IMR-90 (cell line): Measurements from ENCODE around the gene E2F3. TPM values are rescaled to one million over a fixed set of nuclear protein-coding genes. Genes with fewer than 3 reads are reported as not detected.

Experiments
- ATAC-seq: fragments of 200-7000 bp; cut with Tn5 transposase; 2 replicates; pipeline ENCODE4 v1.9.1; 2020; ENCODE audit warnings: low read depth, mild to moderate bottlenecking, moderate library complexity
- BruUV-seq: library from RNA; stranded (reverse); fragments of 400-500 nt; replicated peaks from 2 replicates; lab custom pipeline; 2021; lab: Mats Ljungman, UMichigan
- CTCF ChIA-PET: fragments of 300-600 bp; formaldehyde crosslinking; extraction: SDS; loops from one replicate; lab custom pipeline; 2021; ENCODE audit warnings: antibody characterized with exemption; lab: Yijun Ruan, JAX
- POLR2A ChIA-PET: fragments of 300-600 bp; sonication (Branson Sonifier 250); formaldehyde crosslinking; loops from one replicate; lab custom pipeline; 2022; ENCODE audit warnings: antibody characterized with exemption; ENCODE audit not compliant: unreplicated experiment; lab: Charles Lee
- DNase-seq: peaks from one replicate; pipeline ENCODE4 v3.0.0; 2013
- H2AFZ ChIP-seq: replicated peaks from 2 replicates; pipeline ENCODE3; 2013; ENCODE audit warnings: low read length, mild to moderate bottlenecking; ENCODE audit not compliant: poor library complexity
- H2AK5ac ChIP-seq: 2 replicates; pipeline ENCODE4 v1.6.1; 2013; ENCODE audit warnings: low read depth, low read length, inconsistent platforms
- H2AK9ac ChIP-seq: replicated peaks from 2 replicates; pipeline ENCODE3; 2013; ENCODE audit warnings: mild to moderate bottlenecking, low read depth, low read length, moderate library complexity; ENCODE audit not compliant: poor library complexity
- H2BK120ac ChIP-seq: 2 replicates; pipeline ENCODE4 v1.6.1; 2013; ENCODE audit warnings: low read depth, low read length, inconsistent platforms
- H2BK15ac ChIP-seq: 3 replicates; pipeline ENCODE4 v1.6.1; 2013; ENCODE audit warnings: low read depth, low read length, inconsistent platforms
- H2BK20ac ChIP-seq: 2 replicates; pipeline ENCODE4 v1.6.1; 2013; ENCODE audit warnings: low read depth, mild to moderate bottlenecking, inconsistent platforms, low read length, moderate library complexity
- H2BK5ac ChIP-seq: 2 replicates; pipeline ENCODE4 v1.6.1; 2013; ENCODE audit warnings: mild to moderate bottlenecking, low read depth, low read length, inconsistent platforms; ENCODE audit not compliant: poor library complexity, severe bottlenecking
- H3K14ac ChIP-seq: replicated peaks from 2 replicates; pipeline ENCODE4 v1.6.1; 2013; ENCODE audit warnings: low read depth, low read length, inconsistent platforms
- H3K18ac ChIP-seq: 2 replicates; pipeline ENCODE4 v1.6.1; 2013; ENCODE audit warnings: low read depth, low read length, control low read depth
- H3K23ac ChIP-seq: 2 replicates; pipeline ENCODE4 v1.6.1; 2013; ENCODE audit warnings: low read depth, low read length, inconsistent platforms
- H3K27ac ChIP-seq: 2 replicates; pipeline ENCODE4 v1.5.1; 2013; ENCODE audit warnings: mild to moderate bottlenecking, control low read depth, low read length; ENCODE audit not compliant: insufficient read depth
- H3K27me3 ChIP-seq: 2 replicates; pipeline ENCODE4 v1.6.1; 2013; ENCODE audit warnings: low read length; ENCODE audit not compliant: control insufficient read depth, insufficient read depth
- H3K36me3 ChIP-seq: 2 replicates; pipeline ENCODE4 v1.6.1; 2013; ENCODE audit warnings: low read length, mixed read lengths; ENCODE audit not compliant: control insufficient read depth, insufficient read depth
- H3K4ac ChIP-seq: 2 replicates; pipeline ENCODE4 v1.6.1; 2013; ENCODE audit warnings: low read depth, low read length, inconsistent platforms
- H3K4me1 ChIP-seq: 2 replicates; pipeline ENCODE4 v1.6.1; 2013; ENCODE audit warnings: low read length, mixed read lengths; ENCODE audit not compliant: control insufficient read depth, insufficient read depth
- H3K4me2 ChIP-seq: 2 replicates; pipeline ENCODE4 v1.6.1; 2013; ENCODE audit warnings: low read depth, mild to moderate bottlenecking, control low read depth, low read length, moderate library complexity
- H3K4me3 ChIP-seq: 2 replicates; pipeline ENCODE4 v1.5.1; 2013; ENCODE audit warnings: low read depth, mild to moderate bottlenecking, control low read depth, low read length, moderate library complexity; ENCODE audit not compliant: insufficient read depth
- H3K56ac ChIP-seq: 2 replicates; pipeline ENCODE4 v1.6.1; 2013; ENCODE audit warnings: low read length, inconsistent platforms; ENCODE audit not compliant: insufficient read depth; ENCODE audit errors: extremely low read depth
- H3K79me1 ChIP-seq, 2 experiments: 2 replicates each; pipeline ENCODE4 v1.6.1; 2013; ENCODE audit warnings: low read length in 2 of 2, inconsistent platforms in 1 of 2, low read depth in 1 of 2
- H3K9ac ChIP-seq: 2 replicates; pipeline ENCODE4 v1.6.1; 2013; ENCODE audit warnings: low read depth, low read length, control low read depth
- H3K9me1 ChIP-seq: 2 replicates; pipeline ENCODE4 v1.6.1; 2013; ENCODE audit warnings: low read length, inconsistent platforms; ENCODE audit not compliant: insufficient read depth
- H3K9me3 ChIP-seq: 2 replicates; pipeline ENCODE4 v1.6.1; 2013; ENCODE audit warnings: low read length; ENCODE audit not compliant: control insufficient read depth, insufficient read depth
- H4K20me1 ChIP-seq: 2 replicates; pipeline ENCODE4 v1.6.1; 2013; ENCODE audit warnings: low read length, inconsistent platforms; ENCODE audit not compliant: insufficient read depth
- H4K5ac ChIP-seq: 2 replicates; pipeline ENCODE4 v1.6.1; 2013; ENCODE audit warnings: mild to moderate bottlenecking, low read depth, low read length, control low read depth
- H4K8ac ChIP-seq, 2 experiments: 2 replicates each; pipeline ENCODE4 v1.6.1; 2013; ENCODE audit warnings: low read depth in 2 of 2, low read length in 2 of 2, control low read depth in 1 of 2, inconsistent platforms in 1 of 2
- H4K91ac ChIP-seq: 2 replicates; pipeline ENCODE4 v1.6.1; 2013; ENCODE audit warnings: low read depth, low read length, inconsistent platforms; ENCODE audit not compliant: insufficient read depth
- BHLHE40 ChIP-seq: fragments of 150-350 bp; IDR thresholded peaks from 2 replicates; pipeline ENCODE4 v1.6.1; 2016; ENCODE audit warnings: mild to moderate bottlenecking, low read depth, low read length
- MAFK ChIP-seq: IDR thresholded peaks from 2 replicates; pipeline ENCODE4 v1.6.1; 2012; ENCODE audit warnings: low read depth, low read length, improper control_type of control experiment
- MXI1 ChIP-seq: IDR thresholded peaks from 2 replicates; pipeline ENCODE4 v1.6.1; 2012; ENCODE audit warnings: low read depth, mild to moderate bottlenecking, low read length, moderate library complexity, borderline replicate concordance
- RCOR1 ChIP-seq: IDR thresholded peaks from 2 replicates; pipeline ENCODE4 v1.6.1; 2012; ENCODE audit warnings: mild to moderate bottlenecking, low read length, improper control_type of control experiment; ENCODE audit not compliant: insufficient replicate concordance
- SMC3 ChIP-seq: fragments of 150-350 bp; IDR thresholded peaks from 2 replicates; pipeline ENCODE4 v1.6.1; 2016; ENCODE audit warnings: low read depth, mild to moderate bottlenecking, antibody characterized with exemption, low read length, moderate library complexity
- WGBS, 2 experiments: methylation state at CpG; one replicate each; pipeline versions ENCODE4 v1.1.5 to v1.1.7; 2013; ENCODE audit warnings: missing lambda C conversion rate in 2 of 2; ENCODE audit not compliant: insufficient read length in 1 of 2; ENCODE audit errors: extremely low coverage in 2 of 2; 5-methylcytosine and 5-hydroxymethylcytosine counted together
- dilution Hi-C: fragments of 300-500 bp; cut with HindIII; formaldehyde crosslinking; loops from one replicate; pipeline ENCODE4 v1.14.3; 2018; ENCODE audit warnings: low sequenced_read_pairs; ENCODE audit not compliant: unreplicated experiment
- in situ Hi-C: fragments of 300-500 bp; cut with MboI; formaldehyde crosslinking; loops from 3 replicates; pipeline ENCODE4 v1.14.3; 2019; ENCODE audit warnings: low sequenced_read_pairs, inconsistent platforms, mixed read lengths
- intact Hi-C: fragments of 100-400 bp; cut with micrococcal nuclease; formaldehyde crosslinking; loops from 2 replicates; pipeline ENCODE4 v1.10.0; 2022
- polyA plus RNA-seq, 3 experiments: library from polyadenylated mRNA; depleted of rRNA; stranded (reverse); fragments of >200 nt; gene quantifications; 2 replicates each; pipeline ENCODE4 v1.2.3, GENCODE V29; 2012; ENCODE audit warnings: low replicate concordance in 1 of 3
- total RNA-seq: library from RNA; depleted of rRNA; stranded (reverse); fragments of >200 nt; gene quantifications from 2 replicates; pipeline ENCODE4 v1.2.3, GENCODE V29; 2012
- TF ChIP-seq, protein P1 (sequence below): fragments of 150-350 bp; IDR thresholded peaks from 2 replicates; pipeline ENCODE4 v1.6.1; 2017; ENCODE audit warnings: mild to moderate bottlenecking, antibody characterized with exemption, low read length, low read depth
- TF ChIP-seq, protein P2 (sequence below): fragments of 150-350 bp; IDR thresholded peaks from 2 replicates; pipeline ENCODE4 v1.6.1; 2016; ENCODE audit warnings: low read depth, mild to moderate bottlenecking, low read length, moderate library complexity, borderline replicate concordance

Gene E2F3
- total and polyA plus RNA-seq, 2 of the 4 experiments (the other 2 are of a cell fraction), result 2.3 to 8.2 TPM

DNA sequence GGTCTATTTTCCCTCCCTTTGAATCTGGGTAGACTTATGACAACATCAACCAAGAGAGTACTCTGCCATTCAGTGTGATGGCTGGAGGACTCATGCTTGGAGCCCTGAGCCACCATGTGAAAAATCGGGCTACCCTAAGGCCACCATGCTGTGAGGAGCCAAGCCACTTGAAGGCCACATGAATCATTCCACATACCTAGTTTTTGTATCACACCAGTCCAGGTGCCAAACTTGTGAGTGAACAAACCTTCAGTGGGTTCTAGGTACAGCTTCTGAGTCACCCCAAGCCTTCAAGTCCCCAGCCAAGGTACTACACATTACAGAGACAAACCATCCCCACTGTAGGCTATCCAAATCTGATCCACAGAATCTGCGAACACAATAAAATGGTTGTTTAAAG is 37.4 kb upstream of the E2F3 start:
- H3K79me1 ChIP-seq, result no peaks in the 10 kb centered on the region
- H3K18ac ChIP-seq, result no peak overlapping the region; the same call in 1 of the 2 replicates
- H3K14ac ChIP-seq, result no peak overlapping the region
- H4K91ac ChIP-seq, result no peak overlapping the region
- H3K27me3 ChIP-seq, result no peaks in the 10 kb centered on the region
- TF ChIP-seq, protein P1, sequence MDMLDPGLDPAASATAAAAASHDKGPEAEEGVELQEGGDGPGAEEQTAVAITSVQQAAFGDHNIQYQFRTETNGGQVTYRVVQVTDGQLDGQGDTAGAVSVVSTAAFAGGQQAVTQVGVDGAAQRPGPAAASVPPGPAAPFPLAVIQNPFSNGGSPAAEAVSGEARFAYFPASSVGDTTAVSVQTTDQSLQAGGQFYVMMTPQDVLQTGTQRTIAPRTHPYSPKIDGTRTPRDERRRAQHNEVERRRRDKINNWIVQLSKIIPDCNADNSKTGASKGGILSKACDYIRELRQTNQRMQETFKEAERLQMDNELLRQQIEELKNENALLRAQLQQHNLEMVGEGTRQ, result no peak
- TF ChIP-seq MAFK, result no peak
- TF ChIP-seq MXI1, result no peak
- TF ChIP-seq SMC3, result no peak
- TF ChIP-seq, protein P2, sequence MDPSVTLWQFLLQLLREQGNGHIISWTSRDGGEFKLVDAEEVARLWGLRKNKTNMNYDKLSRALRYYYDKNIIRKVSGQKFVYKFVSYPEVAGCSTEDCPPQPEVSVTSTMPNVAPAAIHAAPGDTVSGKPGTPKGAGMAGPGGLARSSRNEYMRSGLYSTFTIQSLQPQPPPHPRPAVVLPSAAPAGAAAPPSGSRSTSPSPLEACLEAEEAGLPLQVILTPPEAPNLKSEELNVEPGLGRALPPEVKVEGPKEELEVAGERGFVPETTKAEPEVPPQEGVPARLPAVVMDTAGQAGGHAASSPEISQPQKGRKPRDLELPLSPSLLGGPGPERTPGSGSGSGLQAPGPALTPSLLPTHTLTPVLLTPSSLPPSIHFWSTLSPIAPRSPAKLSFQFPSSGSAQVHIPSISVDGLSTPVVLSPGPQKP, result no peak
- no peak for TF ChIP-seq RCOR1
- no peak for TF ChIP-seq BHLHE40
- no peak overlapping the region for H2BK20ac ChIP-seq
- no peak overlapping the region for H2BK15ac ChIP-seq
- H3K9me3 ChIP-seq, result peaks cover 2% of the 10 kb centered on the region; the same call in 1 of the 2 replicates
- 0 out of 2 replicates have a peak, but pooled peaks cover 2% of the 10 kb centered on the region for H3K9me1 ChIP-seq
- ATAC-seq, result no peak
- peaks cover 4% of the 10 kb centered on the region for H3K4me1 ChIP-seq
- ChIA-PET POLR2A (no interaction called here), CTCF (no interaction called here)
- H3K27ac ChIP-seq, result no peak overlapping the region
- H2AFZ ChIP-seq, result no peak overlapping the region
- dilution Hi-C loops, result no loop called here
- intact Hi-C loops, result no loop called here
- DNase-seq, result no peak
- no peak overlapping the region; the same call in 1 of the 2 replicates for H2AK5ac ChIP-seq
- no peak overlapping the region for H3K9ac ChIP-seq
- no peak overlapping the region for H4K8ac ChIP-seq
- no peak overlapping the region for H4K5ac ChIP-seq
- BruUV-seq, result no TSS peak
- H3K36me3 ChIP-seq, result no peaks in the 10 kb centered on the region
- no peak overlapping the region for H3K56ac ChIP-seq
- no peak overlapping the region for H3K4ac ChIP-seq
- H3K4me3 ChIP-seq, result no peak overlapping the region
- in situ Hi-C loops, result no loop called here
- no peak overlapping the region for H2BK120ac ChIP-seq
- H4K20me1 ChIP-seq, result no peaks in the 10 kb centered on the region
- H2AK9ac ChIP-seq, result no peak overlapping the region
- H3K23ac ChIP-seq, result no peak overlapping the region
- H2BK5ac ChIP-seq, result no peak overlapping the region
- no CpG with 5 or more reads among the region's 2 CpGs for WGBS, 2 experiments
- no peak overlapping the region for H3K4me2 ChIP-seq
